GM12872 (cell line): ENCODE results near the gene KIF23.

Experiments
- CTCF ChIP-seq: IDR thresholded peaks from 3 replicates; pipeline ENCODE4 v1.5.1; 2011; ENCODE audit warnings: low read depth, mild to moderate bottlenecking, low read length, moderate library complexity; ENCODE audit not compliant: insufficient read depth

The KIF23 gene

GRCh38 chr15:69479971-69480370 lies 65.8 kb downstream of the KIF23 start:
- TF ChIP-seq CTCF = no peak

GRCh38 chr15:69480932-69481331 lies 66.8 kb downstream of the KIF23 start:
- TF ChIP-seq CTCF = no peak

- TF ChIP-seq CTCF = no peak
Observed at GRCh38 chr15:69482686-69483256, 68.6 kb downstream of the KIF23 start.

- TF ChIP-seq CTCF = no peak
Observed at GRCh38 chr15:69484837-69485236, 70.7 kb downstream of the KIF23 start.

GRCh38 chr15:69486481-69487110 lies 72.4 kb downstream of the KIF23 start:
- TF ChIP-seq CTCF = no peak

GRCh38 chr15:69489073-69489571 lies 75.0 kb downstream of the KIF23 start:
- TF ChIP-seq CTCF = no peak

GRCh38 chr15:69490356-69491037 lies 76.3 kb downstream of the KIF23 start:
- TF ChIP-seq CTCF = no peak
